HEK293 (cell line): Measurements from ENCODE around the gene CRYZL1.
"Not testable (repeated sequence)": the region's sequence is repeated elsewhere in the genome, so short reads cannot be mapped to it uniquely, and the experiment has no call there.

Experiments used
- CTCF ChIA-PET: fragments of 350-600 bp; formaldehyde crosslinking; extraction: SDS; loops from one replicate; lab custom pipeline; 2021; ENCODE audit warnings: antibody characterized with exemption; lab: Yijun Ruan, JAX
- POLR2A ChIA-PET: fragments of 300-600 bp; formaldehyde crosslinking; extraction: SDS; loops from one replicate; lab custom pipeline; 2020; ENCODE audit warnings: antibody characterized with exemption, inconsistent platforms; lab: Yijun Ruan, JAX
- H3K27ac ChIP-seq: fragments of 200-500 bp; sonication (Bioruptor generic); 2 replicates; pipeline ENCODE4 v1.5.1; 2014; ENCODE audit warnings: low read depth, low read length, control low read depth, inconsistent platforms; ENCODE audit errors: extremely low read depth
- H3K36me3 ChIP-seq, 2 experiments: fragments of 200-500 bp in 1 of 2; sonication (Bioruptor generic) in 1 of 2; 1 replicate in 1 of 2; 2 replicates in 1 of 2; pipeline ENCODE4 v1.5.1; 2014 to 2017; ENCODE audit warnings: inconsistent platforms in 2 of 2, low read length in 2 of 2; ENCODE audit not compliant: control insufficient read depth in 2 of 2, insufficient read depth in 1 of 2
- H3K4me1 ChIP-seq: fragments of 200-500 bp; sonication (Bioruptor generic); 2 replicates; pipeline ENCODE4 v1.5.1; 2014; ENCODE audit warnings: mild to moderate bottlenecking, low read length, inconsistent platforms; ENCODE audit not compliant: control insufficient read depth, insufficient read depth
- H3K4me3 ChIP-seq: 2 replicates; pipeline ENCODE4 v1.5.1; 2011; ENCODE audit warnings: low read depth, mild to moderate bottlenecking, control low read depth, low read length, moderate library complexity
- H3K9me3 ChIP-seq: fragments of 200-500 bp; sonication (Bioruptor generic); 2 replicates; pipeline ENCODE4 v1.5.1; 2014; ENCODE audit warnings: low read depth, low read length, inconsistent platforms; ENCODE audit not compliant: control insufficient read depth, insufficient read depth
- IKZF3 ChIP-seq: fragments of 450-650 bp; IDR thresholded peaks from 2 replicates; pipeline ENCODE4 v1.5.0; 2018; ENCODE audit warnings: missing biosample characterization, mild to moderate bottlenecking, missing genetic modification characterization, moderate library complexity
- KLF7 ChIP-seq: fragments of 450-650 bp; formaldehyde crosslinking; IDR thresholded peaks from 2 replicates; pipeline ENCODE4 v1.5.1; 2016; ENCODE audit warnings: missing biosample characterization, missing genetic modification characterization, borderline replicate concordance
- MYNN ChIP-seq: fragments of 450-650 bp; formaldehyde crosslinking; IDR thresholded peaks from 2 replicates; pipeline ENCODE4 v1.5.1; 2016; ENCODE audit warnings: missing biosample characterization, missing genetic modification characterization, borderline replicate concordance
- MZF1 ChIP-seq: fragments of 450-650 bp; formaldehyde crosslinking; IDR thresholded peaks from 2 replicates; pipeline ENCODE4 v1.5.1; 2017; ENCODE audit warnings: missing biosample characterization, missing genetic modification characterization, borderline replicate concordance
- OSR2 ChIP-seq: fragments of 450-650 bp; formaldehyde crosslinking; IDR thresholded peaks from 2 replicates; pipeline ENCODE4 v1.5.1; 2016; ENCODE audit warnings: missing biosample characterization, missing genetic modification characterization
- PRDM4 ChIP-seq: fragments of 450-650 bp; formaldehyde crosslinking; IDR thresholded peaks from 2 replicates; pipeline ENCODE4 v1.5.1; 2017; ENCODE audit warnings: missing biosample characterization, missing genetic modification characterization
- SP7 ChIP-seq: fragments of 450-650 bp; formaldehyde crosslinking; IDR thresholded peaks from 2 replicates; pipeline ENCODE4 v1.5.1; 2016; ENCODE audit warnings: missing biosample characterization, missing genetic modification characterization
- ZBTB49 ChIP-seq: fragments of 450-650 bp; formaldehyde crosslinking; IDR thresholded peaks from 2 replicates; pipeline ENCODE4 v1.5.1; 2016; ENCODE audit warnings: missing biosample characterization, missing genetic modification characterization, low read depth
- ZEB2 ChIP-seq: fragments of 450-650 bp; formaldehyde crosslinking; IDR thresholded peaks from 2 replicates; pipeline ENCODE4 v1.5.1; 2016; ENCODE audit warnings: missing biosample characterization, missing genetic modification characterization
- ZNF146 ChIP-seq: fragments of 450-650 bp; formaldehyde crosslinking; IDR thresholded peaks from 2 replicates; pipeline ENCODE4 v1.5.1; 2016; ENCODE audit warnings: missing biosample characterization, missing genetic modification characterization
- ZNF16 ChIP-seq: fragments of 450-650 bp; formaldehyde crosslinking; IDR thresholded peaks from 2 replicates; pipeline ENCODE4 v1.5.1; 2016; ENCODE audit warnings: low read depth, missing biosample characterization, missing genetic modification characterization
- ZNF341 ChIP-seq: fragments of 450-650 bp; formaldehyde crosslinking; IDR thresholded peaks from 2 replicates; pipeline ENCODE4; 2016; ENCODE audit warnings: low read depth, missing biosample characterization, missing genetic modification characterization
- ZNF423 ChIP-seq: fragments of 450-650 bp; formaldehyde crosslinking; IDR thresholded peaks from 2 replicates; pipeline ENCODE4 v1.5.1; 2016; ENCODE audit warnings: missing biosample characterization, missing genetic modification characterization
- ZNF473 ChIP-seq: fragments of 450-650 bp; formaldehyde crosslinking; IDR thresholded peaks from 2 replicates; pipeline ENCODE4 v1.5.1; 2017; ENCODE audit warnings: missing biosample characterization, missing genetic modification characterization
- ZNF626 ChIP-seq: fragments of 450-650 bp; sonication (Bioruptor Pico); formaldehyde crosslinking; IDR thresholded peaks from 2 replicates; pipeline ENCODE4 v1.5.1; 2018; ENCODE audit warnings: missing biosample characterization, missing genetic modification characterization, inconsistent platforms
- ZNF670 ChIP-seq: fragments of 450-650 bp; formaldehyde crosslinking; IDR thresholded peaks from 2 replicates; pipeline ENCODE4 v1.5.1; 2016; ENCODE audit warnings: missing biosample characterization, missing genetic modification characterization, low read depth
- ZNF707 ChIP-seq: fragments of 450-650 bp; formaldehyde crosslinking; IDR thresholded peaks from 2 replicates; pipeline ENCODE4 v1.5.1; 2016; ENCODE audit warnings: missing biosample characterization, missing genetic modification characterization
- ZSCAN4 ChIP-seq: fragments of 450-650 bp; formaldehyde crosslinking; IDR thresholded peaks from 2 replicates; pipeline ENCODE4 v1.5.1; 2017; ENCODE audit warnings: missing biosample characterization, missing genetic modification characterization
- TF ChIP-seq, protein P1 (sequence below): fragments of 450-650 bp; formaldehyde crosslinking; IDR thresholded peaks from 2 replicates; pipeline ENCODE4 v1.5.1; 2017; ENCODE audit warnings: missing biosample characterization, missing genetic modification characterization
- TF ChIP-seq, protein P2 (sequence below): fragments of 450-650 bp; formaldehyde crosslinking; IDR thresholded peaks from 2 replicates; pipeline ENCODE4 v1.5.1; 2016; ENCODE audit warnings: missing biosample characterization, missing genetic modification characterization

The CRYZL1 gene

DNA sequence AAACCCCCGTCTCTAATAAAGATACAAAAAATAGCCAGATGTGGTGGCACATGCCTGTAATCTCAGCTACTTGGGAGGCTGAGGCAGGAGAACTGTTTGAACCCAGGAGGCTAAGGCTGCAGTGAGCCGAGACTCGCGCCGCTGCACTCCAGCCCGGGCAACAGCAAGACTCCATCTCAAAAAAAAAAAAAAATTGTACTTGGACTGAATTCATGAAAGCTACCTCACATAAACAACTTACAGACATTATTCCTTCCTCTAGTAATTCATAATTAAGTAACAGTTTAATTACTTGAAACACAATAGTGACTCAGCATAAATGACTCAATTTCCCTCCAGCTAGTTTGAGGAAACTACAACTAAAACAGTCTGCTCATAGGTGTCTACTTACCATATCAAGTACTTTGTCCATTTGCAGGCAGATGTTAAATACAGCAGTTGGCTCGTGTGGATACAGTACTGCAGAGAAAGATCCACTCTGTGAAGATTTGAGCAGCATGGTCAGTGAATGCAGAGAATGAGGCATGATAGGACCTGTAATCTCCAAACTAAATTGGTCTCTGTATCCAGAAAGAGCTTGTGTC, 62.5 kb downstream of the CRYZL1 start (continued):
- TF ChIP-seq ZBTB49 (tag by site-specific recombination): no peak
- TF ChIP-seq, all 188 proteins: peak for 11

DNA sequence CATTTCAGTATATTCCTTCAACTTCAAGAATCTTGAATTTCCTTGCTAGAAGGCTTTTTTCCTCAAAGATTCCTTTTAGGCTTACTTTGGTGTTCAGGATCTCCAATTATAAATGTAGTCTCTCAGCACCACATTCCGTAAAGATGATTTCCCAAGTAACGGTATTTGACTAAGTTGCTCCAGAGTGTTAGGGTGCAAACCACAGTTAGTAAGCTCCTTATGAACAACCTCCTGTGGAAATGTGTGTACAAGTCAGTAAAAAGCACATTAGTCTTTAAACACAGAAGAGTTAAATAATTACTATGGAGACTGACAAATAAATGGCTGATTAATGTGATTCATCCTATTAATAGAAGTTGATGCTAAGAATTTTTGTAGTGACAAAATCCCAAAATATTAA, 63.3 kb downstream of the CRYZL1 start:
- H3K4me1 ChIP-seq: no peaks in the 10 kb centered on the region
- peaks cover 88 to 89% of the 10 kb centered on the region in 2 experiments for H3K36me3 ChIP-seq
- H3K4me3 ChIP-seq: no peak overlapping the region
- POLR2A ChIA-PET: no interaction called here
- H3K27ac ChIP-seq: no peak overlapping the region
- CTCF ChIA-PET: interaction anchor here (2.0 kb wide), 1 partner anchor 28 kb away, joined by 8 read pairs; no protein-coding TSS in a partner anchor
- TF ChIP-seq ZNF707 (tag by site-specific recombination) (no peak), ZNF473 (no peak), MZF1 (tag by site-specific recombination) (no peak), MYNN (tag by site-specific recombination) (no peak)
- TF ChIP-seq, protein P1, sequence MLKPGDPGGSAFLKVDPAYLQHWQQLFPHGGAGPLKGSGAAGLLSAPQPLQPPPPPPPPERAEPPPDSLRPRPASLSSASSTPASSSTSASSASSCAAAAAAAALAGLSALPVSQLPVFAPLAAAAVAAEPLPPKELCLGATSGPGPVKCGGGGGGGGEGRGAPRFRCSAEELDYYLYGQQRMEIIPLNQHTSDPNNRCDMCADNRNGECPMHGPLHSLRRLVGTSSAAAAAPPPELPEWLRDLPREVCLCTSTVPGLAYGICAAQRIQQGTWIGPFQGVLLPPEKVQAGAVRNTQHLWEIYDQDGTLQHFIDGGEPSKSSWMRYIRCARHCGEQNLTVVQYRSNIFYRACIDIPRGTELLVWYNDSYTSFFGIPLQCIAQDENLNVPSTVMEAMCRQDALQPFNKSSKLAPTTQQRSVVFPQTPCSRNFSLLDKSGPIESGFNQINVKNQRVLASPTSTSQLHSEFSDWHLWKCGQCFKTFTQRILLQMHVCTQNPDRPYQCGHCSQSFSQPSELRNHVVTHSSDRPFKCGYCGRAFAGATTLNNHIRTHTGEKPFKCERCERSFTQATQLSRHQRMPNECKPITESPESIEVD (tag by site-specific recombination): no peak
- no peaks in the 10 kb centered on the region for H3K9me3 ChIP-seq

- not testable (repeated sequence) for H3K4me1 ChIP-seq, H3K27ac ChIP-seq, H3K4me3 ChIP-seq, H3K9me3 ChIP-seq
- ChIA-PET POLR2A (interaction anchor here (1.2 kb wide), 1 partner anchor 12 kb away, joined by 7 read pairs; the partner anchor contains the start of gene DONSON), CTCF (interaction anchor here (2.0 kb wide), 1 partner anchor 29 kb away, joined by 8 read pairs; no protein-coding TSS in a partner anchor)
- 0 out of 2 replicates have a peak, but pooled peaks have one; percentile 9 for TF ChIP-seq SP7 (tag by site-specific recombination)
- TF ChIP-seq ZEB2: peak; percentile 38; the same call in 1 of the 2 replicates
- peak; percentile 42; the same call in 1 of the 2 replicates for TF ChIP-seq OSR2 (tag by site-specific recombination)
- peaks cover 89 to 93% of the 10 kb centered on the region in 2 experiments for H3K36me3 ChIP-seq
Measured at GRCh38 chr21:33576741-33577141, 64.8 kb downstream of the CRYZL1 start.

DNA sequence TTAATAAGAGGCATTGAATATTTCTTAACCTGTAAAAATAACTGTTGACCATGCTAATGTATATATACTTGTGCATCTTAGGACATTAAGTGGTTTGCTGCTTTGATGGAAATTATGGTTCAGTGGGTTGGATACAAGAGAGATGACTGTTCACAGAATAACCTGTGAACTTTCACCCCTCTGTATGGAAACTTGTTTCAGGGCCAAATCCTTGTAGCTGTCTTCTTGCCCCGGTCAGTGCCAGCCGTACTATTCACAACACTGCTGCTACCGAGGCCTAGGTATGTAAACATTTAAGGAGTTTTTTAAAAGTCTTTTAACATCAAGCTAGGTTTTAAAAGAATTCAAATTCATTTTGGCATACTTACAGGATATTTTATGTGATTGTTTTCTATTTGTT, 69.2 kb downstream of the CRYZL1 start:
- H3K4me3 ChIP-seq: no peak overlapping the region
- no peaks in the 10 kb centered on the region for H3K9me3 ChIP-seq
- CTCF ChIA-PET: interaction anchor here (0.6 to 3.2 kb wide), 4 partner anchors 13 to 548 kb away, joined by 3 to 17 read pairs (median 4); no protein-coding TSS in a partner anchor
- POLR2A ChIA-PET: interaction anchor here (0.7 to 3.1 kb wide), 3 partner anchors 10 to 109 kb away, joined by 3 to 13 read pairs (median 3); partner anchors contain the start of gene DONSON
- H3K36me3 ChIP-seq: peaks cover 88 to 90% of the 10 kb centered on the region in 2 experiments
- H3K4me1 ChIP-seq: no peaks in the 10 kb centered on the region
- no peak overlapping the region for H3K27ac ChIP-seq
- TF ChIP-seq ZNF146: no peak
- TF ChIP-seq ZNF626 (tag by site-specific recombination): no peak
- no peak for TF ChIP-seq IKZF3
- no peak for TF ChIP-seq PRDM4 (tag by site-specific recombination)
- no peak for TF ChIP-seq KLF7 (tag by site-specific recombination)
- TF ChIP-seq ZNF423 (tag by site-specific recombination): no peak
- TF ChIP-seq ZNF341: no peak
- TF ChIP-seq ZSCAN4 (tag by site-specific recombination): no peak
- no peak for TF ChIP-seq ZNF16 (tag by site-specific recombination)
- no peak for TF ChIP-seq ZNF670 (tag by site-specific recombination)
- TF ChIP-seq, protein P2, sequence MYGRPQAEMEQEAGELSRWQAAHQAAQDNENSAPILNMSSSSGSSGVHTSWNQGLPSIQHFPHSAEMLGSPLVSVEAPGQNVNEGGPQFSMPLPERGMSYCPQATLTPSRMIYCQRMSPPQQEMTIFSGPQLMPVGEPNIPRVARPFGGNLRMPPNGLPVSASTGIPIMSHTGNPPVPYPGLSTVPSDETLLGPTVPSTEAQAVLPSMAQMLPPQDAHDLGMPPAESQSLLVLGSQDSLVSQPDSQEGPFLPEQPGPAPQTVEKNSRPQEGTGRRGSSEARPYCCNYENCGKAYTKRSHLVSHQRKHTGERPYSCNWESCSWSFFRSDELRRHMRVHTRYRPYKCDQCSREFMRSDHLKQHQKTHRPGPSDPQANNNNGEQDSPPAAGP (tag by site-specific recombination): no peak
